Hematopoietic multipotent progenitor cell treated with erythropoietin and hydrocortisone succinate and interleukin-3 and kit ligand, for 4 days (in vitro differentiated cells): ENCODE measurements around the gene PRRG1.
"Not testable (repeated sequence)": the region's sequence is repeated elsewhere in the genome, so short reads cannot be mapped to it uniquely, and the experiment has no call there.

Experiments
- DNase-seq: peaks from one replicate; pipeline ENCODE4 v3.0.0-alpha.2; 2015

PRRG1 gene

DNA sequence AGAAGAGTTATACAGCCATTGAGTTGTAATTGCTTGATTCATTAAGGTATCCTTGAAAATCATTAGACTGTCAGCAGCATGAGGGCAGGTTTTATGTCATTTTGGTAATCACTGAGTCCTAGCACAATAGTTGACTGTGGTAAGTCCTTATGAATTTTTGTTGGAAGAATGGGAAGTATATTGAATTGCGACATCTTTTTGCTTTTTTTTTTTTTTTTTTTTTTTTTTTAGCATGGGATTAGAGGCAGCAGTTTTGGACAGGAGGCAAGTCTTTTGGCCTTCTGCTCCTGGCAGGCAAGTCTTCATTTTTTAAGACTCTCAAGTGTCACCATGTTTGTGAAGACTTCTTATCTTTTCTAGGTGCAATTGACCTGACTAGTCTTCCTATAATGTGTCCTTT lies 29.7 kb downstream of the PRRG1 start:
- DNase-seq, result no peak

DNA sequence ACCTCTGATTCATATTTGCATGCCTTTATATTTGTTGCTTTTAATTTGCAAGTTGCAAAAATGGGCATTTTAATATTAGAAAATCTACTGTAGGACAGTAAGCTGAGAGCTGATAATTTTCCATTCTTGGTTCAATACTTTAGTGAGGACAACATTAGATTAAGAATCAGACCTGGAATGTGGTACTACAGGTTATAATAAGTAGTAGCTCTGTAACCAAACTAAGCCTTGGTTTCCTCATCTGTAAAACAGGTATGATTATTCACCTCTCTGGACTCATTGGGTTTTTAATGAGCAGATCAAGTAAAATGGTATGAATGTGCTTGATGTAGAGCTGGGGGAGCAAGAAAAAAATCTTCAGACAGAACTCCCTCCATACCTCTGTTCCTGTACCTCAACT lies 31.1 kb downstream of the PRRG1 start:
- no peak for DNase-seq

DNA sequence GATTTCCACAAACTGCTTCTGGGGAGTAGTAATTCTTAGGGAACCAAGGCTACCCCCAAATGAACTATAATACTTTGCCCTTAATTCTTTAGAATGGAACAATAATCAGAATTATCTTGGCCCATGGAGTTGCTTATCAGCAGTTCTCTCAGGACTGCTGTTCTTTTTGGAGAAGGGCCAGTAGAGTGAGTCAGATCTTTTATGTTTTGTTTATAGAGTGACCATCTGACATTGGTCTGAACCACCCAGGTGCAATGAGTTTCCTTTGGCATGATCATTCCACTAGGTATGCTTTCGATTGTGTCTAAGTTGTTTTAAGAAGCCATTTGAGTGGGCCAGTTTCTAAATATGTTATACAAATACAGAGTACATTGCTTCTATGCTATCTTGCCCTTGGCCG lies 31.8 kb downstream of the PRRG1 start:
- peak; percentile 12 for DNase-seq

DNA sequence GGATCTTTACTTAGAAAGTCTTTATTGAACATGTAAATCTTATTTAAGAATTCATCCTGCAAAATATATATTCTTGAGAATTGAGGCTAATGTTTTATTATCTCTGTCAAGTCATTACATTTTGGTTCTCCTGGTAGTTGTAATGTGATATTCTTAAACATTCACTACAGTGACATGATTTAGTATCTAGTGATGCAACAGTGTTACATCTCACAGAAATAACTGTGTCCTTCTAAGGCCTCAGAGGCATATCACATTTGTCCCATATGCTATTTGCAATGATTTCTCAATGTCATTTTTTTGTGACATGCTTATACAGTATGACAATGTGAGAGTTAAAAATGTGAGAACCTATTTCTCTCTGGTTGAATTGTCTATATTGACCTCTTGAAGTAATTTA lies 34.1 kb downstream of the PRRG1 start:
- DNase-seq, result no peak

DNA sequence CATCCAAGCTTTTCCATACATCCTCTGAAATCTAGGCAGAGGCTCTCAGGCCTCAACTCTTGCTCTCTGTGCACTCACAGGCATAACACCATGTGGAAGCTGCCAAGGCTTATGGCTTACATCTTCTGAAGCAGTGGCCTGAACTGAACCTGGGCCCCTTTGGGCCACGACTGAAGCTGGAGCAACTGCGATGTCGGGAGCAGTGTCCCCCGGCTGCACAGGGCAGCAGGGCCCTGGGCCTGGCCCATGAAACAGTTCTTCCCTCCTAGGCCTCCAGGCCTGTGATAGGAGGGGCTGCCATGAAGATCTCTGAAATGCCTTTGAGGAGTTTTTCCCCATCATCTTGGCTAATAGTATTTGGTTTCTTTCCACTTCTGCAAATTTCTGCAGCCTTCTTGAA lies 39.2 kb downstream of the PRRG1 start:
- no peak for DNase-seq

DNA sequence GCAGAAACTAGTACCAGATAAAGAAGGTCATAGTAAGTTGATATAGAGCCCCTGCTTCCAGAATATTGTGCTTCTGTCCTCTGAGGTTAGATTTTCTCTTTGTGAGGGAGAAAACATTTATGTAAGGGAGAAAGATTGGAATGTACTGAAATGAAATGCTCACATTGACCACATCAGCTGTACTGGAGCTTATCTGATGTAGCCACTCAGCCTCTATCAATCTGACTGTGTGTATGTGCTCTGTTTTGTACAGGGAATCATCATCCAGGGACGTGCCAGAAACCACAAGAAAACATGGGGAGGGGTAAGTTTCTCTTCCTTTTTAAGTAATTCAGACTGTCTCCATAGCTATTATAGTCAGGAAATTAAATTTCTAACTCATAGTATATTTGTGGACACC lies 56.8 kb downstream of the PRRG1 start:
- peak; percentile 17 for DNase-seq

DNA sequence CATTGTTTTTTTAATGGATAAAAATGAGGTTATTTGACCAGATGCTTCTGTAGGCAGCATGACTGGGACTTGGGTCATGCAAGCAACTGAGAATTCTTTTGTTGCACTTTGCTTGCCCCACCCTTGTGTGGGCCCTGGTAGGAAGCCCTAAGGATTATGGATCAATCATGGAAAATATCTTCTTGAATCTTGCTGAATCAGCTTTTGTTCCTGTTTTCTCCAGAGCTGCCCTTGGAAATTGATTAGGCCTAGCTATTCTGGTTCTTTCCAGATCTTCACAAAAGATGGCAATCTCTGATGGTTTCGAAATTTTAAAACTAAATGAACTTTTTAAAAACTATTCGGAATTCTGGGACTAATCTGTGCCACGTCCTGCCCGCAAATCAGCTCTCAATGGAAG lies 58.6 kb downstream of the PRRG1 start:
- no peak for DNase-seq

DNA sequence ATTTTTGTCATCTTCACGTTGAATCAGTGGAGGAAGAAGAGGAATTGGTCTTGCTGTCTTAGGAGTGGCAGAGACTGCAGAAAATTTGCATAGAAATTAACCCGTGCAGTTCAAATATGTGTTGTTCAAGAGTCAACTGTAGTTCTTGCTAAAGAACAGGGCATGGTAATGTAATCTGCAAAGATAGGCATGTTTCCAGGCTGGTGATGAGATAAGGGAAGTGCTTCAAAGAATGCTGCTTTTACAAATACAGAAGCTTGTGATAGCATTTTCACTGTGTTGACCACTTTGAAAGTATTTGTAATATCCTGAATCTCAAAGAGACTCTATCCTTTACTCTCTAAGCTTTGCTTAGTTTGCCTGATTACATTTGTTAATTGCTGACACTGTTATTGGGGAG lies 60.1 kb downstream of the PRRG1 start:
- DNase-seq, result peak; percentile 46

DNA sequence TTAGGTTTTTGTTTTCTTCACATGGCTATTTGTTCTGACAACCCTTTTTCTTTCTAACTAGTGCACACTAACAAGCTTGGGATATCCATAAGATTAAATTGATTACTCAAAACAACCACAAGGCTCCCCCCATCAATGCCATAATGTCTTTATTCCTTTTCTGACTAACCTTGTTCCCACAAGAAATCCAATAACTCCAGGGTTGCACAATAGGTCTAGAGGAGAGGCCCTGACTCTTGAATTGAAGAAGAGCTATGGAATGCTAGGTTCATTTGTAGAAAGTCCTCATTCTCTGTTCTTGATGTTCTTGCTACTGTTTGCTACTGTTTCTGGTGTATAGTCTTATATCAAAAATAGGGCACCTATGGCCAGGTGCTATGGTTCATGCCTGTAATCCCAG lies 71.0 kb downstream of the PRRG1 start:
- no peak for DNase-seq

DNA sequence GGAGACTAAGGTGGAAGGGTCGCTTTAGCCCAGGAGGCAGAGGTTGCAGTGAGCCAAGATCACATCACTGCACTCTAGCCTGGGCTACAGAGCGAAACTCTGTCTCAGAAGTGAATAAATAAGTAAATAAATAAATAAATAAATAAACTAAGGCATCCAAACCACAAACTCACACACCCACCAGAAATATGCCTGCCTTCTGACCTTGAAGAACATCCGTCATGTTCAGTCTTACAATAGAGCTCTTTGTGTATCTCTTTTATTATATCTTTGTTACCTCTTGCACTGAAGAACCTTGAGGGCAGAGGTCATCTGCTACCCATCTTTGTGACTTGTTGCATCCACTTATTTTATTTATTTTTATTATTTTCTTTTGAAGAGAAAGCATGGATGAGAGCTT lies 71.6 kb downstream of the PRRG1 start:
- DNase-seq, result no peak

DNA sequence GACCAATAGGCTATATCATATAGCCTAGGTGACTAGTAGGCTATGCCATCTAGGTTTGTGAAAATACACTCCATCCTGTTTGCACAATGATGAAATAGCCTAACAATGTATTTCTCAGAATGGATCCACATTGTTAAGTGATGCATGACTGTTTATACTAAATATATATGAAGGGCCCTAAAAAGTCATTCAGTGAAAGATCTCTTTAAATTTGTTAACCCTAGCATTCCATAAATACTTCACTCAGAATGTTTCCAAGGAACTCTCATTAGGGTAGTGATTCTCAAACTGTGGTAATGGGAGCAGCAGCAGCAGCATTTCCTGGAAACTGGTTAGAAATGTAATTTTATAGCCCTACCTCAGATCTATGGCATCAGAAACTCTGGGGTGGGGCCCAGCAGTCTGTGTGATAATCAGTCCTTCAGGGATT lies 74.9 kb downstream of the PRRG1 start:
- no peak for DNase-seq

DNA sequence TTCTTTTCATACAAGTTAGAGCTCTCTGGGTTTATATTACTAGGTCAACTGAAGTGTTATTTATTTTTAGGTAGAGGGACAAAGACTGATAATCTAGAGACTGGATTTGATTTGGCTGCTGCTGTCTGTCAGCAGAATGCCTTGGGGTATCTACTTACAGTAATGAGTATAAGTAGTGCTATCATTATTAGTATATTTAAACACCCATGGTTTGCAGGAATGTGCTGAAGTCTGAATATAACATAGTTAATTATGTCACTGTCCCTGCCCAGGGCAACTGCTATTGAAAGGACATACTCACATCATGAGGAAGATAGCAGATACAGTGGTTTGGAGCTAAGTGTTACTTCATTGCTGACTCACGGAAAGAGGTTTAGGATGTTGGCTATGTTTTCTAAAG lies 76.2 kb downstream of the PRRG1 start:
- DNase-seq, result no peak

DNA sequence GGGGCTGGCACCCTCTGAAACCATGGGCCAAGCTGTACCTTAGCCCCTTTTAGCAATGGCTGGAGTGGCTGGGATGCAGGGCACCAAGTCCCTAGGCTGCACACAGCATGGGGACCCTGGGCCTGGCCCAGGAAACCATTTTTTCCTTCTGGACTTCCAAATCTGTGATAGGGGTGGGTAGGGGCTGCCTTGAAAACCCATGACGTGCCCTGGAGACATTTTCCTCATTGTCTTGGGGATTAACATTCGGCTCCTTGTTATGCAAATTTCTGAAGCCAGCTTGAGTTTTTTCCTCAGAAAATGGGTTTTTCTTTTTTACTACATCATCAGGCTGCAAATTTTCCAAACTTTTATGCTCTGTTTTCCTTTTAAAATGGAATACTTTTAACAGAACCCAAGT lies 79.8 kb downstream of the PRRG1 start:
- not testable (repeated sequence) for DNase-seq

DNA sequence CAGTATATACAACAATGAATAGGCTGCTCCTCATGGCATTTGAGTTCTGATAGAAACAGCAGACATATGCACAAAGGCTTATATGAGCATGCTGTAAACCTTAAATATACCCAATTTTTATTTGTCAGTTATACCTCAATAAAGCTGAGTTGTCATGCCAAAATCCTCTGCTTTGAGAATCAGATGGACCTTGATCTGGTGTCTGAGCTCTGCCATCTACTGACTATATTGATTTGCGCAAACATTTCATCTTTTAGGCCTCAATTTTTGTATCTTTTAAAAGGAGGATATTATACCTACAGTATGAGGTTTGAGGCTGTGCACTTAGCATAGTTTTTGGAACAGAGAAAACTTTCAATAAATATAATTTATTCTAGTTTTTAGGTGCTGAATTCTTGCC lies 85.2 kb downstream of the PRRG1 start:
- no peak for DNase-seq

DNA sequence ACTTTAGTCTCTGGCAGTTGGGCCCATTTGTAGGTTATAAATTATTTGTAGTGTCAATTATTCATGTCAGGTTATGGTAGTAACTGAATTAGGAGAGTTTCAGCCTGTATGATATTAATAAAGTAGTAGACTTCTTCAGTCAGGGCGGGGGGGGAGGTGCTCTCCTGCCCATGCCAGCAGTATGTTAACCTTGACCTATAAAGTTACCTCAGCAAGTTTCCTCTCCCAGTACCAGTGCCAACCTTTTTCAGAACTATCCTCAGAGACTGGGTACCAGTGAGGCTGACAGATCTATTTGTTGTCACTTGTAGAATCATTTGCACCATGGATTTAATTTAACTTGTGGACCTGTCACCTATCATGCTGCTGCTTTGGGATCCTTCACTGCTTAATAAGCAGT lies 88.0 kb downstream of the PRRG1 start:
- no peak for DNase-seq

DNA sequence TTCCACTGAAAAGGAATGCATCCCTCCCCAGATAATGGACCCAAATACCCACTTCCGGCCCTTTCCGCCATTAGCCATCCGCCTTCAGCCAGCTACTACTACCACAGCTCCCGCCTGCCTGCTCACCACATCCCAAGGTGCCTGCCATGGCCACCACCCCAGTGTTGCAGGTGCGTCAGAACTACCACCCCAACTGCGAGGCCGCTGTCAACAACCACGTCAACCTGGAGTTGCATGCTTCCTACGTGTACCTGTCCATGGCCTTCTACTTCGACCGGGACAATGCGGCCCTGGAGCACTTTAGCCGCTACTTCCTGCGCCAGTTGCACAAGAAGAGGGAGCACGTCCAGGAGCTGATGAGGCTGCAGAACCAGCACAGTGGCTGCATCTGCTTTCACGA lies 92.2 kb downstream of the PRRG1 start:
- DNase-seq, result no peak

DNA sequence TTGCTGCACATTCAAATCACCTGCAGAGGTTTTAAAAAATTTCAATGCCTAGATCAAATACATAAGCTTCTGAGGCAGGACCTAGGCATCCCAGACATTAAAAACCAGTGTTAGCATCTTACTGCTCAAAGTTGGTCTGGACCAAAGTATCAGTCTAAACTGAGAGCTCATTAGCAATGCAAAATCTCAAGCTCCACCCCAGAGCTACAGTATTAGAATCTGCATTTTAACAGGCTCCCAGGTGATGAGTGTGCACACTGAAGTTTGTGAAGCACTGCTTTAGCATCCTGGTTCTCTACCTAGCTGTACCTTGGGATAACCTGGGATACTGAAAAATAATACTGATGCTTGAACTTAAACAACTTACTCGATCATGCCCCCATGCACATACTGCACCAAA lies 96.0 kb downstream of the PRRG1 start:
- DNase-seq, result no peak

DNA sequence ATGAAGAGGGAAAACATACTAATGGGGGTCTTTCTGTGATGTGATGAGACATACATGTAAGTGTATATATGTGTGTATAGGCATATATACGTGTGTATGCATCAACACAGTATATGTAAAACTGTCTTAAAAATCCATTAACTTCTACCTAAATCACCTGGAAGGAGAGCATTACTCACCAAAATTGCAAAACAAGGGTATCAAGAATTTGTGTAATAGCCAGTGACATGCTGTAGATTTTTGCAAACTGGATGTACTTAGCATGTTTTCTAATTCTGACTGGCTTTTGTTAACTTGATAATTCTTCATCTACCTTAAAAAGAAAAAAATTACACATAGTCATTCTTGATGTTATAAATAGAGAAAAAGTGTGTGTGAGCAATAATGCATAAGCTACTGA lies 104.7 kb downstream of the PRRG1 start:
- no peak for DNase-seq

DNA sequence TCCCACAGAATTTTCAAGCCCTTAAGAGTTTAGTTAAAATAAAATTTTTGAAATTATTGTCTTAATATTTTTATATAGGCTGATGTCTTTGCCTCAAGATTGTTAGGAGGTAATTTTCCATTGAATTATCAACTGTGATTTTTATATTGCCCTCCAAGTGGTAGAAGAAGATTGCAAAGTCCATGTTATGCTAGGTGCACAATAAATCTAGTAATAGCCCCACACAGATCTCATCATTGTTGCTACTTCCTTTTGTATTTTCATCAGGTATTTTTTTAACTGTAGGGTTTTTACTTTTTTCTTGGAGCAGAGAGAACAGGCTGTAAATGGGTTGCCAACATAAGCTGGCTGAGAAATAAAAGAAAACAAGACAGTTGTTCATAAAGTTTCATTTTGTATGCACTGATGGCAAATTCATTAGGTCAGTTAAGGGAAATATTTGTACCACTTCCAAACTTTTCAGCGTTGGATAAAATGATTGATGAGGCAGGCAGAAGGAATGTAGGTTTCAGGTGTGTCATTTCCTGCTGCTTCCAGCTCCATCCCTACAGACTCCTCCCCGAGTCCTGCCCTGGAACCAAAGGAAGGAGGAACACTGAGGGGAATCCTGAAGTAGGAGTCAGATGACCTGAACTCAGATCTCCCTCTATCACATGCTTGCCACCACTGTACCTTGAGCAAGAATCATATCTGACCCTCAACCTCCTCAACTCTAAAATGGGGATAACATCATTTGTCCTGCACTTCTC lies 105.5 kb downstream of the PRRG1 start:
- DNase-seq, result no peak

DNA sequence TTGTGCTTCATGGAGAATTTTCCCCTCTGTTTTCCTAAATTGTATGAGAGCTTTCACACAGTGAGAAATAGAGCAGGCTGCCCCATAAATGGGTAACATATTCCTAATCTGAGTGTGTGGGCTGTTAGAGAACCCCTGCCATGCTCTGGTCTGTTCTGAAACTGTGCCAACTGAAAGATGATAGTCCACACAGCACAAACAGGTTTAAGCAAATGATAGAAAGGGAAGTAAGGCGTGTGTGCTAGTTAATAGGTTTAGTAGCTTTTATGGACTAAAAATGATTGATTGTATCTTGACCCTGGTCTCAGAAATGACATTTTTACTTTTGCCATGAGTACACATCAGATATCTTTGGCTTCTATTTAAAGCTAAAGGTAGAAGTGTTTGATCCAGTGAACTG lies 106.2 kb downstream of the PRRG1 start:
- no peak for DNase-seq

DNA sequence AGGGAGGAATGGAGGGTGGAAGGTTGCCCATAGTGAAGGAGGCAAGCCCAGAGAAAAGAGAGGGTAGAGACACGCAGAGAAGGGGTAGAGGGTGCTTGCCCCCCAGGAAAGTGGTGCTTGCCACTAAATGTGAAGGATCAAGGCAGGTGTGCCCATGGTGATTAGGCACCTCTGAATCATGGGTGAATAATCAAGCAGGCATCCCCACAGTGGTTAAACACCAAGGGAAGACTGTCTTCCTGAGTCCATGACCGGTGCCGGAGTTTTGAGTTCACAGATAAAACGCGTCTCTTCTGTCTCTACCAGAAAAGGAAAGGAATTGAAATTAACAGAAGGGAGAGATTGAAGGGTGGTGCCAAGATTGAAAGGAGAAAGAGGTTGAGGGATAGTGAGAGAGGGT lies 111.1 kb downstream of the PRRG1 start:
- DNase-seq, result not testable (repeated sequence)

DNA sequence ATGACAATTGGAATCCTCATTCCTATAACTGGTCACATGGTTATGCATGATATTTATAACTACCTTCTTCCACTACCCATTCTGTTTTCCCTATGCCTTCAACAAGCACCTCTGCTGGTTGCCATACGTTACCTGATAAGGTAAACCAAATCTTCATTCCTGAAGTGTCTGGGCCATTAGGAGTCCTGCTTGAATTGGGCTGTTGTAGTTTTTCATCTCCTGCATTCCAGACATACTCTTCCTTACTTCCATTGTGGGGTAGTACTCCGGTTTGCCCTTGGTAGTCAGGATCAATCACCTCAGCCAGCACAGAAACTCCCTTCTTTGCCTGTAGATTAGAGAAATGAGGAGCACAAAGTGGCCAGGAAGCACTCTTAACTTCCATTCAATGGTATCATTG lies 113.2 kb downstream of the PRRG1 start:
- no peak for DNase-seq

DNA sequence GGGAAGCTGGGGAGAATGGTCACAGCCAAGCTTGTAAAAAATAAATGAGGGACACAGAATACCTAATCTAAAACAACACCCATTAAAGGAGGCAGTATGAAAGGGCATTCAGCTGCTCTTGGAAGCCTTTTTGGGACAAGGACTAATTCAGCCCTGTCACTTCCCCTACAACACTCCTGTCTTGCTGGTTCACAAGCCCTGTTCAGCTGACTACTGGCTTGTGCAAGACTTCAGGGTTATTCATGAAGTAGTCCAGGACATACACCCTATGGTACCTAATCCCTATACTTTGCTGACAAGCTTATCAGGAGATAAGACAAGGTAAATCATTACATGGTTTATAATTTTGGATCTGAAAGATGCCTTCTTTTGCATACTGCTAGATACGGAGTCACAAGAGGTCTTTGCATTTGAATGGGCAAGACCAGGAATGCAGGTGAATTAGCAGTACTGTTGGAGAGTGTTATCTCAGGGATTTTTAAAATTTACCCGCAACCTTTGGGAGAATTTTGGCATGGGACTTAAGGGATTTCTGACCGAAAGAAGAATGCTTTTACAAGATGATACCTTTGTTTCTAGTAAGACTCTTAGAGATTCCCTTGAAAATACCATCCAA lies 119.1 kb downstream of the PRRG1 start:
- no peak for DNase-seq

DNA sequence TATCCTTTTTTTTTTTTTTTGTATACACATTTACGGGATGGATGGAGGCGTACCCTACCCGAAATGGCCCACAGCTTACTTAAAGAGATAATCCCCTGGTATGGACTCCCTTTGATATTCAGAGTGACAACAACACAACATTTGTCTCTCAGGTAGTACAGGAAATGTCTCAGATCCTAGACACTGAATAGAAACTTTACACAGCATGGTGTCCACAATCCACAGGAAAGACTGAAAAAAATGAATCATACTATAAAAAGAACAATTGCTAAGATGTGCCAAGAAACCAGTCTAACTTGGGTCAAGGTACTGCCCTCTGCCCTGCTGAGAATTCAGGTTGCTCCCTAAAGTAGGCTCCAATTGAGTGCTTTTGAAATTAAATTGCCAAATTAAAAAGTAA lies 121.5 kb downstream of the PRRG1 start:
- no peak for DNase-seq

DNA sequence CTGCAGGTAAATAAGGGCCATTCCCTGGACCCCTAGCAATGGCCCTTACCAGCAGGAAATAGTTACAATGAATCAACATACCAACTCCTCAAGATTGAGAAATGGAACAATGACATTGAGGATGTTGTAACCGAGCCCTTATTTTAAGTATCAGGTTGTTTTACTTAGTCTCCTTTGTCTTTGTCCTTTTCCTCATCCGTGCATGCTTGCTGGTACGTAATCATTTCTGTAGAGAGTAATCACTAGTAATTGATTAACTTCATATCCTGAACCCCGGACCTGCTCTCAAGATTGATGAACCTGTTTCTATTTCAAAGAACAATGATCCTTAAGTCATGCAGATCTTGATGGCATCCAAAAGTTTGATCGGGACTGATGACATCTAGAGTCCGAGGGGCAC lies 123.7 kb downstream of the PRRG1 start:
- DNase-seq, result no peak
